ENCODE results near the gene SFXN2.

- TF ChIP-seq CTCF (conservative IDR thresholded peaks at IDR 0.05) (no peak), EZH2 (IDR thresholded peaks at IDR 0.05; ENCODE audit: low read depth) (no peak)
Observed at GRCh38 chr10:102778781-102779180, 64.3 kb downstream of the SFXN2 start.

Measured in PC-9 (cell line).